Measurements from ENCODE around the gene TMEM220.

Gene TMEM220

DNA sequence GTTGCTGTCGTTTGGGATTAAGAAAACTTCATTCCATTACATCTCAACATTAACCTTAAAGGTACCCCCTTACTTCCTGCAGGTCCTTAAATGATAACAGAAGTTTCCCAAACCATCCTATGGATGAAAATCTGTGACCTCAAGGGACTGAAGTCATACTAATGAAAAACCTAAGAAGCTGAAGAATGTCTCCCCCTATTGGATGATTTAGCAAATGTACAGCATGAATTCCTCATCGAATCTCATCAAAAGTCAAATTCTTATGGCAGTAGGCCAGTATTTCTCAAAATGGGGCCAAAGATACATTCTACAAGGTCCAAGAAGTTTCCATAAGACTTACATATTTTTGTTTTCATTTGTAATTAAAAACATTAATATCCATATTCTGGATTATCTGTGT, 46.0 kb downstream of the TMEM220 start:
- no peak for DNase-seq (ENCODE audit: low spot score)
- in situ Hi-C loops (cut with MboI; ENCODE audit: low pct_unique_long_range_greater_than_20kb, low sequenced_read_pairs, unreplicated experiment), result no loop called here
- peak; percentile 50 for TF ChIP-seq CTCF (IDR thresholded peaks at IDR 0.05; ENCODE audit: extremely low read depth, insufficient read depth, missing control alignments)

DNA sequence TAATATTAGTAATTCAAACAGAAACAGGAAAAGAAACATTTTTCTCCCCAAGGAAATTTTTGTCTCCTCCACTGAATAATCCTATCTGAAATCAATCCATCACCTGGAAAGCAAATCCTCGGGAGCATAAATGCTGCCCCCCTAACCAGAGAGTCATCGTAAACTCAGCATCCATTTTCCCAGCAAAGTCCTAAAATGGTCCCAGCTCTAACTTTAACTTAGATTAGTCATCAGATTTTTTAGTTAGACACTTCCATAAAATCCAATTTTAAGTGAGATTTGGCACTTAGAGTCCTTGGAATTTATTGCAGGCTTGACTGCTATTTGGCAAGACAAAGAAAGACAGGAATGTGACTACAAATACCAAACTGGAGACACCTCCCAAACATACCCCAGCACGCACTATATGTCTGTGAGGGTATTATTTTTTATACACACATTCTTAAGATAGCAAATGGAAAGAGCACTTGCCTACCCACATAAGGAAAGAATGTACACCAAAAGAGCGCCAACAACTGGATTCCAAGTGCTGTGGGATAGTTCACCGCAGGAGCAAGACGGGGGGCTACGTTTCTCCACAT, 47.9 kb downstream of the TMEM220 start:
- in situ Hi-C loops (cut with MboI; ENCODE audit: low pct_unique_long_range_greater_than_20kb, low sequenced_read_pairs, unreplicated experiment), result no loop called here
- no peak for TF ChIP-seq CTCF (IDR thresholded peaks at IDR 0.05; ENCODE audit: extremely low read depth, insufficient read depth, missing control alignments)
- DNase-seq (ENCODE audit: low spot score), result no peak

DNA sequence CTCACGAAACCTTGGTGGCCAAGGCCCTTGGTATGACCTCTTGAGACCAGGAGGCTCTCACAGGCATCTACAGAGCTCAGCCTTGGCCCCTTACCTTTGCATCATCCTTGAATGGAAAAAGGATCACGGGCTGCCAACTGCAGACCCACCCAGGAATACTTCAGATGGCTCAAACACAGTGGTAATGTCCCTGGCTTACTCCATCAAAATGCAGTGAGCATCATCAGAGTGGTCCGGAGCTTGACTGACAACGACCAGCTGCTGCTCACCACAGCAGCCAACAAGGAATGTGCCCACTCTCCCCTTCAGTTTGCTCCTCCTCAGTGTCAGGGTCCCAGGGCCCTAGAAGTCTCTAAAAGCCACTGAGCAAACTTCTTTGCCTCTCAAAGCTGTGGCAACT, 55.1 kb downstream of the TMEM220 start:
- DNase-seq (ENCODE audit: low spot score), result no peak
- no peak for TF ChIP-seq CTCF (IDR thresholded peaks at IDR 0.05; ENCODE audit: extremely low read depth, insufficient read depth, missing control alignments)
- in situ Hi-C loops (cut with MboI; ENCODE audit: low pct_unique_long_range_greater_than_20kb, low sequenced_read_pairs, unreplicated experiment), result no loop called here

- in situ Hi-C loops (cut with MboI; ENCODE audit: low pct_unique_long_range_greater_than_20kb, low sequenced_read_pairs, unreplicated experiment), result no loop called here
- TF ChIP-seq CTCF (IDR thresholded peaks at IDR 0.05; ENCODE audit: extremely low read depth, insufficient read depth, missing control alignments), result no peak
- DNase-seq (ENCODE audit: low spot score), result no peak
Observed at GRCh38 chr17:10673312-10673711, 56.5 kb downstream of the TMEM220 start.

DNA sequence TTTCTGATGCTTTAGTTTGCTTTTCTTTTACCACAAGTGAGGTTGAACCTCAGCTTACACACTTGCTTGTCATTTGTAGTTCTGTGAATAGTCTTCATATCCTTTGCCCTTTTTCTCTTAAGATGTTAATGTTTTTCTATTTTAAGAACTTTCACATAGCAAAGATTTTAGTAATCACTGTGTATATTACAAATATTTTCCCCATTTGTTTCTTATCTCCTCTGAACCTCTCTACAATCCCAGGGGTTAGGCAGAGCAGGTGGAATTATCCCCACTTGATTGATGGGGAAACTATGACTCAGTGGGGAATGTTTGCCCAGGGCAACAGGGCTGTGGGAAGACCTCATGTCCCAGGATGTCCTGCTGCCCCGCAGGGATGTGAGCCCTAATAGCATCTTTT, 61.0 kb downstream of the TMEM220 start:
- no peak for DNase-seq (ENCODE audit: low spot score)
- no peak for TF ChIP-seq CTCF (IDR thresholded peaks at IDR 0.05; ENCODE audit: extremely low read depth, insufficient read depth, missing control alignments)
- in situ Hi-C loops (cut with MboI; ENCODE audit: low pct_unique_long_range_greater_than_20kb, low sequenced_read_pairs, unreplicated experiment), result no loop called here

DNA sequence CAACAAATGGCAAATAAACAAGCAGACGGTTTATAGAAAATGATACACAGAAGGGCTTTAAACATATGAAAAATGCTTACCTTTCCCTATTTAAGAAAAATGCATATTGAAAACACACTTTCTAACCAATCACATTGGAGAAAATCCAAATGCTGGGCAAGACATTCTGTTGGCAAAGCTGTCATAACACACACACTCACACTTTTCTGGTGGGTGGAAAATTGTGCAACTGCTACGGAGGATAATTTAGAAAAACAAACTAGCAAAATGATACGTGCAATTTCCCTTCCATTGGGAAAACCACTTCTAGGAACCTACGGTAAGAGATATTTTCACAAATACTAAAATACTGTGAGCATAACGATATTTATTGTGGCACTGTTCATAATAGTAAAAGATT, 62.9 kb downstream of the TMEM220 start:
- TF ChIP-seq CTCF (IDR thresholded peaks at IDR 0.05; ENCODE audit: extremely low read depth, insufficient read depth, missing control alignments), result no peak
- DNase-seq (ENCODE audit: low spot score), result no peak
- in situ Hi-C loops (cut with MboI; ENCODE audit: low pct_unique_long_range_greater_than_20kb, low sequenced_read_pairs, unreplicated experiment), result no loop called here

GRCh38 chr17:10664571-10664970, 65.3 kb downstream of the TMEM220 start:
- no peak for TF ChIP-seq CTCF (IDR thresholded peaks at IDR 0.05; ENCODE audit: extremely low read depth, insufficient read depth, missing control alignments)
- in situ Hi-C loops (cut with MboI; ENCODE audit: low pct_unique_long_range_greater_than_20kb, low sequenced_read_pairs, unreplicated experiment), result no loop called here
- DNase-seq (ENCODE audit: low spot score), result no peak

Measured in GM13977 (cell line).